ENCODE results near the gene MDFI. TPM values are rescaled to one million over a fixed set of nuclear protein-coding genes. Genes with fewer than 3 reads are reported as not detected.
A peak's percentile ranks its signal among the peaks of the same experiment; 100 is the strongest.

MDFI gene
- total and polyA plus RNA-seq, 4 donors: 0.13 to 22.3 (median 7.4) TPM

GRCh38 chr6:41663568-41663967, 25.3 kb downstream of the MDFI start:
- WGBS, 2 donors: 90 to 92% methylated on average over 5 of the region's 5 CpGs

GRCh38 chr6:41664271-41664670, 26.0 kb downstream of the MDFI start:
- Histone ChIP-seq H3K9me3 (ENCODE audit: control insufficient read depth, low read length) (no peaks in the 10 kb centered on the region), H3K4me1 (ENCODE audit: control insufficient read depth in 1 of 2, insufficient read depth in 2 of 2, low read length in 2 of 2) (no peaks in the 10 kb centered on the region), H3K4me3 (ENCODE audit: low read length in 2 of 2) (no peak overlapping the region), H3K27me3 (ENCODE audit: control insufficient read depth in 1 of 2, insufficient read depth in 2 of 2, low read length in 1 of 2) (no peaks in the 10 kb centered on the region), H3K27ac (ENCODE audit: low read depth in 1 of 2, low read length in 2 of 2) (no peak overlapping the region), H3K36me3 (ENCODE audit: control insufficient read depth in 1 of 2, insufficient read depth in 2 of 2, low read length in 1 of 2) (no peaks in the 10 kb centered on the region)
- DNase-seq (peak; percentile 12 to 39), ATAC-seq (ENCODE audit: low FRiP score) (no peak)
- intact Hi-C loops (cut with DNase I): no loop called here
- WGBS, 2 donors: 67 to 76% methylated on average over 5 of the region's 5 CpGs

More at GRCh38 chr6:41663568-41663967, 25.3 kb downstream of the MDFI start:
- Histone ChIP-seq H3K4me1 (ENCODE audit: control insufficient read depth in 1 of 2, insufficient read depth in 2 of 2, low read length in 2 of 2) (no peaks in the 10 kb centered on the region), H3K9me3 (ENCODE audit: control insufficient read depth, low read length) (no peaks in the 10 kb centered on the region), H3K27me3 (ENCODE audit: control insufficient read depth in 1 of 2, insufficient read depth in 2 of 2, low read length in 1 of 2) (no peaks in the 10 kb centered on the region), H3K36me3 (ENCODE audit: control insufficient read depth in 1 of 2, insufficient read depth in 2 of 2, low read length in 1 of 2) (no peaks in the 10 kb centered on the region), H3K27ac (ENCODE audit: low read depth in 1 of 2, low read length in 2 of 2) (no peak overlapping the region), H3K4me3 (ENCODE audit: low read length in 2 of 2) (no peak overlapping the region)
- intact Hi-C loops (cut with DNase I): no loop called here
- ATAC-seq (ENCODE audit: low FRiP score): no peak
- peak; percentile 23 to 47 for DNase-seq

- intact Hi-C loops (cut with DNase I): no loop called here
- H3K36me3 ChIP-seq (ENCODE audit: control insufficient read depth in 1 of 2, insufficient read depth in 2 of 2, low read length in 1 of 2): no peaks in the 10 kb centered on the region
- 95 to 96% methylated on average over 1 of the region's 1 CpG for WGBS, 2 donors
- ATAC-seq (ENCODE audit: low FRiP score): no peak
- H3K4me3 ChIP-seq (ENCODE audit: low read length in 2 of 2): no peak overlapping the region
- no peak overlapping the region for H3K27ac ChIP-seq (ENCODE audit: low read depth in 1 of 2, low read length in 2 of 2)
- H3K9me3 ChIP-seq (ENCODE audit: control insufficient read depth, low read length): no peaks in the 10 kb centered on the region
- no peaks in the 10 kb centered on the region for H3K4me1 ChIP-seq (ENCODE audit: control insufficient read depth in 1 of 2, insufficient read depth in 2 of 2, low read length in 2 of 2)
- no peak for DNase-seq
- no peaks in the 10 kb centered on the region for H3K27me3 ChIP-seq (ENCODE audit: control insufficient read depth in 1 of 2, insufficient read depth in 2 of 2, low read length in 1 of 2)
These were observed 28.9 kb downstream of the MDFI start for GRCh38 chr6:41667195-41667594.

- intact Hi-C loops (cut with DNase I): no loop called here
- no peak for DNase-seq
- WGBS, 2 donors: 95 to 96% methylated on average over 2 of the region's 2 CpGs
- ATAC-seq (ENCODE audit: low FRiP score): no peak
- Histone ChIP-seq H3K27me3 (ENCODE audit: control insufficient read depth in 1 of 2, insufficient read depth in 2 of 2, low read length in 1 of 2) (no peaks in the 10 kb centered on the region), H3K36me3 (ENCODE audit: control insufficient read depth in 1 of 2, insufficient read depth in 2 of 2, low read length in 1 of 2) (no peaks in the 10 kb centered on the region), H3K4me1 (ENCODE audit: control insufficient read depth in 1 of 2, insufficient read depth in 2 of 2, low read length in 2 of 2) (no peaks in the 10 kb centered on the region), H3K4me3 (ENCODE audit: low read length in 2 of 2) (no peak overlapping the region), H3K9me3 (ENCODE audit: control insufficient read depth, low read length) (no peaks in the 10 kb centered on the region), H3K27ac (ENCODE audit: low read depth in 1 of 2, low read length in 2 of 2) (no peak overlapping the region)
These were observed 30.7 kb downstream of the MDFI start for GRCh38 chr6:41668968-41669367.

- Histone ChIP-seq H3K27me3 (ENCODE audit: control insufficient read depth in 1 of 2, insufficient read depth in 2 of 2, low read length in 1 of 2) (no peaks in the 10 kb centered on the region), H3K27ac (ENCODE audit: low read depth in 1 of 2, low read length in 2 of 2) (no peak overlapping the region), H3K9me3 (ENCODE audit: control insufficient read depth, low read length) (no peaks in the 10 kb centered on the region), H3K4me3 (ENCODE audit: low read length in 2 of 2) (no peak overlapping the region), H3K4me1 (ENCODE audit: control insufficient read depth in 1 of 2, insufficient read depth in 2 of 2, low read length in 2 of 2) (no peaks in the 10 kb centered on the region), H3K36me3 (ENCODE audit: control insufficient read depth in 1 of 2, insufficient read depth in 2 of 2, low read length in 1 of 2) (no peaks in the 10 kb centered on the region)
- no peak for ATAC-seq (ENCODE audit: low FRiP score)
- 84 to 88% methylated on average over 9 of the region's 9 CpGs for WGBS, 2 donors
- peak in 1 of 2 donors; percentile 12 for DNase-seq
- intact Hi-C loops (cut with DNase I): no loop called here
These were observed 32.6 kb downstream of the MDFI start for GRCh38 chr6:41670703-41671360.

- DNase-seq (peak; percentile 12 to 58), ATAC-seq (ENCODE audit: low FRiP score) (no peak)
- H3K4me1 ChIP-seq (ENCODE audit: control insufficient read depth in 1 of 2, insufficient read depth in 2 of 2, low read length in 2 of 2): no peaks in the 10 kb centered on the region
- H3K9me3 ChIP-seq (ENCODE audit: control insufficient read depth, low read length): no peaks in the 10 kb centered on the region
- H3K27ac ChIP-seq (ENCODE audit: low read depth in 1 of 2, low read length in 2 of 2): no peak overlapping the region
- 60% methylated on average over 5 of the region's 5 CpGs for whole genome bisulfite sequencing, 2 donors
- H3K27me3 ChIP-seq (ENCODE audit: control insufficient read depth in 1 of 2, insufficient read depth in 2 of 2, low read length in 1 of 2): no peaks in the 10 kb centered on the region
- intact Hi-C loops (cut with DNase I): no loop called here
- H3K4me3 ChIP-seq (ENCODE audit: low read length in 2 of 2): no peak overlapping the region
- no peaks in the 10 kb centered on the region for H3K36me3 ChIP-seq (ENCODE audit: control insufficient read depth in 1 of 2, insufficient read depth in 2 of 2, low read length in 1 of 2)
These were observed 33.1 kb downstream of the MDFI start for GRCh38 chr6:41671376-41671775.

GRCh38 chr6:41672016-41672415, 33.7 kb downstream of the MDFI start:
- no peak for ATAC-seq (ENCODE audit: low FRiP score)
- intact Hi-C loops (cut with DNase I): no loop called here
- peak; percentile 8 to 60 for DNase-seq
- no peak overlapping the region for H3K27ac ChIP-seq (ENCODE audit: low read depth in 1 of 2, low read length in 2 of 2)
- H3K27me3 ChIP-seq (ENCODE audit: control insufficient read depth in 1 of 2, insufficient read depth in 2 of 2, low read length in 1 of 2): no peaks in the 10 kb centered on the region
- H3K36me3 ChIP-seq (ENCODE audit: control insufficient read depth in 1 of 2, insufficient read depth in 2 of 2, low read length in 1 of 2): no peaks in the 10 kb centered on the region
- 89 to 91% methylated on average over 7 of the region's 7 CpGs for WGBS, 2 donors
- H3K4me3 ChIP-seq (ENCODE audit: low read length in 2 of 2): no peak overlapping the region
- H3K9me3 ChIP-seq (ENCODE audit: control insufficient read depth, low read length): no peaks in the 10 kb centered on the region
- H3K4me1 ChIP-seq (ENCODE audit: control insufficient read depth in 1 of 2, insufficient read depth in 2 of 2, low read length in 2 of 2): no peaks in the 10 kb centered on the region

GRCh38 chr6:41672816-41673703, 34.8 kb downstream of the MDFI start:
- DNase-seq (peak; percentile 6 to 56), ATAC-seq (ENCODE audit: low FRiP score) (no peak)
- Histone ChIP-seq H3K27ac (ENCODE audit: low read depth in 1 of 2, low read length in 2 of 2) (no peak overlapping the region), H3K36me3 (ENCODE audit: control insufficient read depth in 1 of 2, insufficient read depth in 2 of 2, low read length in 1 of 2) (no peaks in the 10 kb centered on the region), H3K27me3 (ENCODE audit: control insufficient read depth in 1 of 2, insufficient read depth in 2 of 2, low read length in 1 of 2) (no peaks in the 10 kb centered on the region), H3K4me1 (ENCODE audit: control insufficient read depth in 1 of 2, insufficient read depth in 2 of 2, low read length in 2 of 2) (no peaks in the 10 kb centered on the region), H3K9me3 (ENCODE audit: control insufficient read depth, low read length) (no peaks in the 10 kb centered on the region), H3K4me3 (ENCODE audit: low read length in 2 of 2) (no peak overlapping the region)
- WGBS, 2 donors: 85 to 87% methylated on average over 17 of the region's 17 CpGs
- intact Hi-C loops (cut with DNase I): no loop called here

- no peaks in the 10 kb centered on the region for H3K9me3 ChIP-seq (ENCODE audit: control insufficient read depth, low read length)
- H3K27me3 ChIP-seq (ENCODE audit: control insufficient read depth in 1 of 2, insufficient read depth in 2 of 2, low read length in 1 of 2): no peaks in the 10 kb centered on the region
- DNase-seq: peak; percentile 38 to 44
- H3K27ac ChIP-seq (ENCODE audit: low read depth in 1 of 2, low read length in 2 of 2): no peak overlapping the region
- no peaks in the 10 kb centered on the region for H3K36me3 ChIP-seq (ENCODE audit: control insufficient read depth in 1 of 2, insufficient read depth in 2 of 2, low read length in 1 of 2)
- no peaks in the 10 kb centered on the region for H3K4me1 ChIP-seq (ENCODE audit: control insufficient read depth in 1 of 2, insufficient read depth in 2 of 2, low read length in 2 of 2)
- ATAC-seq (ENCODE audit: low FRiP score): no peak
- H3K4me3 ChIP-seq (ENCODE audit: low read length in 2 of 2): no peak overlapping the region
- 69 to 76% methylated on average over 5 of the region's 5 CpGs for WGBS, 2 donors
- intact Hi-C loops (cut with DNase I): no loop called here
These were observed 35.4 kb downstream of the MDFI start for GRCh38 chr6:41673704-41674000.
